Caco-2 (cell line): Measurements from ENCODE around the gene CEP112. TPM values are rescaled to one million over a fixed set of nuclear protein-coding genes. Genes with fewer than 3 reads are reported as not detected.
A peak's percentile ranks its signal among the peaks of the same experiment; 100 is the strongest.

Experiments
- BruUV-seq: library from RNA; stranded (reverse); fragments of 400-500 nt; replicated peaks from 2 replicates; lab custom pipeline; 2021; lab: Mats Ljungman, UMichigan
- CTCF ChIA-PET: fragments of 300-600 bp; sonication (Branson Sonifier 250); formaldehyde crosslinking; loops from one replicate; lab custom pipeline; 2022; ENCODE audit warnings: antibody characterized with exemption; lab: Charles Lee
- POLR2A ChIA-PET: fragments of 300-600 bp; sonication (Branson Sonifier 250); formaldehyde crosslinking; loops from one replicate; lab custom pipeline; 2022; ENCODE audit warnings: antibody characterized with exemption; lab: Charles Lee
- DNase-seq, 2 experiments: peaks; one replicate each; pipeline versions ENCODE4 v3.0.0 to v3.0.0-alpha.2; 2020 to 2022
- H3K27me3 ChIP-seq: replicated peaks from 2 replicates; pipeline ENCODE4 v1.6.0; 2011; ENCODE audit warnings: low read length; ENCODE audit not compliant: control insufficient read depth, insufficient read depth
- H3K36me3 ChIP-seq: 2 replicates; pipeline ENCODE4 v1.5.1; 2011; ENCODE audit warnings: low read length; ENCODE audit not compliant: control insufficient read depth, insufficient read depth
- H3K4me1 ChIP-seq: fragments of 250-450 bp; sonication (Bioruptor Pico); 2 replicates; pipeline ENCODE4 v1.5.1; 2020; ENCODE audit warnings: mild to moderate bottlenecking
- H3K4me3 ChIP-seq: 2 replicates; pipeline ENCODE4 v1.5.1; 2011; ENCODE audit warnings: low read depth, mild to moderate bottlenecking, control low read depth, low read length
- H3K9me3 ChIP-seq: fragments of 250-450 bp; sonication (Bioruptor Pico); 2 replicates; pipeline ENCODE4 v1.5.1; 2020; ENCODE audit warnings: mild to moderate bottlenecking, moderate library complexity
- H3K27ac Mint-ChIP-seq: one replicate; pipeline ENCODE4 v1.8.0; 2022; ENCODE audit warnings: mixed read lengths; ENCODE audit not compliant: unreplicated experiment
- H3K27me3 Mint-ChIP-seq: one replicate; pipeline ENCODE4 v1.8.0; 2022; ENCODE audit warnings: mixed read lengths; ENCODE audit not compliant: insufficient read depth, unreplicated experiment
- H3K36me3 Mint-ChIP-seq: one replicate; pipeline ENCODE4 v1.8.0; 2022; ENCODE audit warnings: mild to moderate bottlenecking, mixed read lengths; ENCODE audit not compliant: insufficient read depth, unreplicated experiment
- H3K4me1 Mint-ChIP-seq: one replicate; pipeline ENCODE4 v1.8.0; 2022; ENCODE audit warnings: low read depth, mixed read lengths; ENCODE audit not compliant: unreplicated experiment
- H3K4me3 Mint-ChIP-seq: one replicate; pipeline ENCODE4 v1.8.0; 2022; ENCODE audit warnings: mild to moderate bottlenecking, moderate library complexity, mixed read lengths; ENCODE audit not compliant: unreplicated experiment
- H3K9me3 Mint-ChIP-seq: one replicate; pipeline ENCODE4 v1.8.0; 2022; ENCODE audit warnings: mixed read lengths; ENCODE audit not compliant: unreplicated experiment
- intact Hi-C: fragments of 100-400 bp; cut with micrococcal nuclease; formaldehyde crosslinking; loops from one replicate; pipeline ENCODE4 v1.10.0; 2022; ENCODE audit not compliant: unreplicated experiment
- total RNA-seq: library from RNA; stranded (reverse); gene quantifications from 2 replicates; pipeline ENCODE4 v1.2.3, GENCODE V29; 2022
- TF ChIP-seq, protein P1 (sequence below), 2 experiments: fragments of 200-600 bp in 1 of 2; IDR thresholded peaks; 1 replicate in 1 of 2; 2 replicates in 1 of 2; pipeline versions ENCODE4 v1.5.1 to v1.8.0; 2011 to 2022; ENCODE audit warnings: antibody characterized with exemption in 1 of 2, control low read depth in 1 of 2, inconsistent platforms in 1 of 2, low read depth in 1 of 2, low read length in 1 of 2, mild to moderate bottlenecking in 1 of 2, moderate library complexity in 1 of 2; ENCODE audit not compliant: insufficient read depth in 1 of 2, severe bottlenecking in 1 of 2, unreplicated experiment in 1 of 2

Gene CEP112
- total RNA-seq, 1 experiment from 2014 or later = 4.7 TPM

DNA sequence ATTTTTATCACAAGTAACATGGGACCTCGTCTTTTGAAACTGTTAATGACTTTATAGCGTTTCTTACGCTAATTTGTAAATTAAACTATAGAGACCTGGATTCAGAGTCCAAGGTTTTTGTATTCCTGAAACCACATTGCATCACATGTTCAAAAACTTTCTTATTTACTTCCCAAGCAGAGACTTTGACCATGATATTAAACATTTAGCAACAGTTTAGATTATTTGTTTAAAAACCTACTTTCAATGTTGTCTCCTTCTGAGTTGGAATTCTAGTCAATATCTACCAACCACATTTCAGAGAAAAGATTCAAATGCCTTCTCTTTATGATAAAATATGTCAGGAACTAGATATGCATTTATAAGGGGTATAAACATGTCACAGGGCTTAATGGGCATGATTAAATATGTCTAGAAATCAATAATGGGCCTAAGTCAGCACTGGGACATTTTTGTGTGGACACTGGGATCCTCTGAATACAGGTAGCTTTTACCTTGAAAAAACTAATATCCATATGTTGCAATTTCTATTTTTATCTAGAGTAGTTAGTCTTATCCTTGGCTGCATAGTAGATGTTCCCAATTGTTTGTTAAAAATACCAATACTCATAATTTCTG, 43.6 kb upstream of the CEP112 start:
- POLR2A ChIA-PET = no interaction called here
- TF ChIP-seq, protein P1, sequence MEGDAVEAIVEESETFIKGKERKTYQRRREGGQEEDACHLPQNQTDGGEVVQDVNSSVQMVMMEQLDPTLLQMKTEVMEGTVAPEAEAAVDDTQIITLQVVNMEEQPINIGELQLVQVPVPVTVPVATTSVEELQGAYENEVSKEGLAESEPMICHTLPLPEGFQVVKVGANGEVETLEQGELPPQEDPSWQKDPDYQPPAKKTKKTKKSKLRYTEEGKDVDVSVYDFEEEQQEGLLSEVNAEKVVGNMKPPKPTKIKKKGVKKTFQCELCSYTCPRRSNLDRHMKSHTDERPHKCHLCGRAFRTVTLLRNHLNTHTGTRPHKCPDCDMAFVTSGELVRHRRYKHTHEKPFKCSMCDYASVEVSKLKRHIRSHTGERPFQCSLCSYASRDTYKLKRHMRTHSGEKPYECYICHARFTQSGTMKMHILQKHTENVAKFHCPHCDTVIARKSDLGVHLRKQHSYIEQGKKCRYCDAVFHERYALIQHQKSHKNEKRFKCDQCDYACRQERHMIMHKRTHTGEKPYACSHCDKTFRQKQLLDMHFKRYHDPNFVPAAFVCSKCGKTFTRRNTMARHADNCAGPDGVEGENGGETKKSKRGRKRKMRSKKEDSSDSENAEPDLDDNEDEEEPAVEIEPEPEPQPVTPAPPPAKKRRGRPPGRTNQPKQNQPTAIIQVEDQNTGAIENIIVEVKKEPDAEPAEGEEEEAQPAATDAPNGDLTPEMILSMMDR (IDR thresholded peaks at IDR 0.05; ENCODE audit: insufficient read depth in 1 of 2, low read depth in 1 of 2, low read length in 1 of 2, severe bottlenecking in 1 of 2, unreplicated experiment in 1 of 2) = no peak

DNA sequence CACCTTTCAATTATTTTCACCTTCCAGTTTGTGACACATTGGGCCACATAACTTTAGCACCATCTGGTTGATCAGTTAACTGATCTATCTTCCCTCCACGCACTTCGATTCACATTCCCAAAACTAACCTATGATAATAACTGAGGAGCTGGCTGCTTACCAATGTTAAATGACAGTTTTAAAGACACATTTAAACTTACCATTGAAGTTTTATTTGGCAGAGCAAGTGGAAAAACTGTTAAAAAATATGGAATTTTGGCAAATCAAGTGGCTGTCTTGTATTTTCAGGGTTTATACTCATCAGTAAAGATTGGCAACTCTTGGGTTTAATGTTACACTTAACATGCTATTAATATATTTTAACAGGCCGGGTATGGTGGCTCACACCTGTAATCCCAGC, 42.7 kb upstream of the CEP112 start:
- no peaks in the 10 kb centered on the region for H3K27me3 ChIP-seq
- peaks cover 9% of the 10 kb centered on the region for H3K9me3 Mint-ChIP-seq
- intact Hi-C loops = no loop called here
- H3K4me3 Mint-ChIP-seq = no peak overlapping the region
- H3K36me3 ChIP-seq = no peaks in the 10 kb centered on the region
- H3K27ac Mint-ChIP-seq = no peak overlapping the region
- H3K4me1 Mint-ChIP-seq = peaks cover 22% of the 10 kb centered on the region
- ChIA-PET POLR2A (no interaction called here), CTCF (no interaction called here)
- TF ChIP-seq, protein P1 (IDR thresholded peaks at IDR 0.05; ENCODE audit: insufficient read depth in 1 of 2, low read depth in 1 of 2, low read length in 1 of 2, severe bottlenecking in 1 of 2, unreplicated experiment in 1 of 2) = no peak
- H3K4me3 ChIP-seq = no peak overlapping the region
- no peaks in the 10 kb centered on the region for H3K36me3 Mint-ChIP-seq
- H3K4me1 ChIP-seq = peaks cover 20% of the 10 kb centered on the region
- no TSS peak for BruUV-seq
- no peak for DNase-seq
- no peaks in the 10 kb centered on the region for H3K27me3 Mint-ChIP-seq
- H3K9me3 ChIP-seq = no peaks in the 10 kb centered on the region

More for the DNA sequence above, 43.6 kb upstream of the CEP112 start:
- H3K9me3 Mint-ChIP-seq = peaks cover 9% of the 10 kb centered on the region
- Histone ChIP-seq H3K36me3 (no peaks in the 10 kb centered on the region), H3K27me3 (no peaks in the 10 kb centered on the region), H3K9me3 (no peaks in the 10 kb centered on the region), H3K4me1 (peaks cover 11% of the 10 kb centered on the region), H3K4me3 (no peak overlapping the region)
- CTCF ChIA-PET = no interaction called here
- no peaks in the 10 kb centered on the region for H3K27me3 Mint-ChIP-seq
- H3K4me1 Mint-ChIP-seq = peaks cover 14% of the 10 kb centered on the region
- DNase-seq = no peak
- intact Hi-C loops = no loop called here
- BruUV-seq = no TSS peak
- no peak overlapping the region for H3K27ac Mint-ChIP-seq
- H3K4me3 Mint-ChIP-seq = no peak overlapping the region
- no peaks in the 10 kb centered on the region for H3K36me3 Mint-ChIP-seq

DNA sequence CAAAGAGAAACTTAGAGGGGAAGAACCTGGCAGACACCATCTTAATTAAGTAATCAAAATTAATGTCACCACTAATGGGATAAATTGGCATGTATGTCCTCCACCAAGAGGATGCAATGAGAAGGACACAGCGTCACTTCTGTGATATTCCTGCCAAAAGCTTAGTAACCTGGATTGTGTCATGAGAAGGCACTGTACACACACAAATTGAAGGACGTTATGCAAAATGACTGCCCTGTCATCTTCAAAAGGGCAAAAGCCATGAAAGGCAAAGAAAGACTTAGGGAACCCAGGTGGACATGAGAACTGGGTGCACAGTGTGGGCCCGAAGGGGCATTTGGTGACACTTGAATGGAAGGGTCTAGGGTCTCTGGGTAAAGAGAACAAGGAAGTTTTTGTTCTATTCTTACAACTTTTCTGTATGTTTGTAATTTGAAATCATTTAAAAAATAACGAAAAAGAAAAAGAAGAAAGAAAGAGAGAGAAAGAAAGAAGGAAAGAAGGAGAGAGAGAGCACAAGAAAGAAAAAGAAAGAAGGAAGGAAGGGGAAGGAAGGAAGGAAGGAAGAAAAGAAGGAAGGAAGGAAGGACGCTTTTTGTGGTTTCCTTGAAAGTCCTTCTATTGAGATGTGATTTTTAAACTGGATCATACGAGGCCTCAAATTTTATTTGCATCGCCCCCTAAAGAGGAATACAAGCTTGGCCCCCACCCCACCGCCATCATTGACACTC, 41.3 kb upstream of the CEP112 start:
- no TSS peak for BruUV-seq
- H3K27ac Mint-ChIP-seq = peak overlapping the region; percentile 51
- Histone ChIP-seq H3K4me1 (peaks cover 29% of the 10 kb centered on the region), H3K9me3 (no peaks in the 10 kb centered on the region), H3K27me3 (no peaks in the 10 kb centered on the region), H3K4me3 (no peak overlapping the region), H3K36me3 (no peaks in the 10 kb centered on the region)
- peaks cover 9% of the 10 kb centered on the region for H3K9me3 Mint-ChIP-seq
- H3K4me1 Mint-ChIP-seq = peaks cover 27% of the 10 kb centered on the region
- TF ChIP-seq, protein P1 (IDR thresholded peaks at IDR 0.05; ENCODE audit: insufficient read depth in 1 of 2, low read depth in 1 of 2, low read length in 1 of 2, severe bottlenecking in 1 of 2, unreplicated experiment in 1 of 2) = no peak
- no peak overlapping the region for H3K4me3 Mint-ChIP-seq
- no peak for DNase-seq
- no peaks in the 10 kb centered on the region for H3K36me3 Mint-ChIP-seq
- intact Hi-C loops = no loop called here
- ChIA-PET CTCF (no interaction called here), POLR2A (no interaction called here)
- H3K27me3 Mint-ChIP-seq = no peaks in the 10 kb centered on the region
